K562 (cell line): Measurements from ENCODE around the gene MTHFS. TPM values are rescaled to one million over a fixed set of nuclear protein-coding genes. Genes with fewer than 3 reads are reported as not detected.

Source experiments
- ATAC-seq: fragments of 200-7000 bp; cut with Tn5 transposase; 3 replicates; pipeline ENCODE4 v1.9.1; 2020; ENCODE audit warnings: moderate library complexity
- BruUV-seq: library from RNA; stranded (reverse); fragments of 400-500 nt; replicated peaks from 2 replicates; lab custom pipeline; 2021; lab: Mats Ljungman, UMichigan
- CTCF ChIA-PET: fragments of 300-600 bp; formaldehyde crosslinking; extraction: SDS; loops from one replicate; lab custom pipeline; 2021; ENCODE audit warnings: low intra/inter-chr PET ratio; lab: Yijun Ruan, JAX
- POLR2A ChIA-PET: fragments of 300-600, 350-650 bp; sonication (Branson Sonifier 250); formaldehyde crosslinking; extraction: SDS; loops from one replicate; lab custom pipeline; 2021; ENCODE audit warnings: antibody characterized with exemption, inconsistent platforms; lab: Yijun Ruan, JAX
- DNase-seq, 4 experiments: peaks; one replicate each; pipeline versions ENCODE4 v3.0.0 to v3.0.0-alpha.2; 2011 to 2018; ENCODE audit warnings: low spot score in 3 of 4, mixed read lengths in 3 of 4; ENCODE audit errors: extremely low read depth in 1 of 4
- FAIRE-seq: peaks from 2 replicates; lab custom pipeline; 2011; peaks lifted over from hg19 to GRCh38; lab: Jason Lieb, UNC
- H2AFZ ChIP-seq: 2 replicates; pipeline ENCODE4 v1.6.0; 2011; ENCODE audit warnings: low read depth, low read length, control low read depth, inconsistent platforms
- H3K27ac ChIP-seq: fragments of 200-600 bp; 3 replicates; pipeline ENCODE4 v1.8.0; 2011; ENCODE audit warnings: low read depth, mild to moderate bottlenecking, control low read depth, inconsistent platforms, low read length, moderate library complexity, mixed read lengths; ENCODE audit errors: extremely low read depth
- H3K27me3 ChIP-seq, 2 experiments: fragments of 300-600 bp in 1 of 2; 2 replicates in 1 of 2; 3 replicates in 1 of 2; pipeline versions ENCODE4 v1.6.0 to v1.8.0; 2011; ENCODE audit warnings: inconsistent platforms in 2 of 2, low read length in 2 of 2, mild to moderate bottlenecking in 1 of 2, mixed read lengths in 1 of 2, moderate library complexity in 1 of 2; ENCODE audit not compliant: control insufficient read depth in 2 of 2, insufficient read depth in 2 of 2
- H3K36me3 ChIP-seq: fragments of 300-600 bp; 3 replicates; pipeline ENCODE4 v1.8.0; 2011; ENCODE audit warnings: mild to moderate bottlenecking, low read length, inconsistent platforms; ENCODE audit not compliant: control insufficient read depth, insufficient read depth
- H3K4me1 ChIP-seq, 2 experiments: fragments of 200-600 bp in 1 of 2; replicated peaks in 1 of 2; 2 replicates in 1 of 2; 3 replicates in 1 of 2; pipeline versions ENCODE4 v1.5.1 to v1.8.0; 2011; ENCODE audit warnings: inconsistent platforms in 2 of 2, low read length in 2 of 2, mild to moderate bottlenecking in 1 of 2, mixed read lengths in 1 of 2, moderate library complexity in 1 of 2; ENCODE audit not compliant: control insufficient read depth in 2 of 2, insufficient read depth in 2 of 2
- H3K4me2 ChIP-seq: 2 replicates; pipeline ENCODE4 v1.6.1; 2011; ENCODE audit warnings: low read length, control low read depth, inconsistent platforms, mixed read lengths; ENCODE audit not compliant: insufficient read depth
- H3K4me3 ChIP-seq: fragments of 200-600 bp; sonication (generic), shearing (Covaris generic); 2 replicates; pipeline ENCODE4 v1.5.1; 2016; ENCODE audit warnings: control low read depth, inconsistent platforms
- H3K79me2 ChIP-seq: fragments of 200-600 bp; 3 replicates; pipeline ENCODE4 v1.8.0; 2011; ENCODE audit warnings: low read length, inconsistent platforms; ENCODE audit not compliant: control insufficient read depth, insufficient read depth
- H3K9ac ChIP-seq, 2 experiments: 2 replicates each; pipeline versions ENCODE4 v1.6.0 to v1.6.1; 2011; ENCODE audit warnings: low read depth in 2 of 2, low read length in 2 of 2, control low read depth in 1 of 2, inconsistent platforms in 1 of 2, mild to moderate bottlenecking in 1 of 2, mixed read lengths in 1 of 2; ENCODE audit not compliant: insufficient read depth in 1 of 2
- H3K9me1 ChIP-seq: one replicate; pipeline ENCODE4 v1.6.0; 2011; ENCODE audit warnings: inconsistent platforms, mild to moderate bottlenecking, low read length, moderate library complexity; ENCODE audit not compliant: control insufficient read depth, insufficient read depth
- H3K9me3 ChIP-seq: replicated peaks from 2 replicates; pipeline ENCODE4 v1.5.1; 2011; ENCODE audit warnings: low read depth, low read length, inconsistent platforms; ENCODE audit not compliant: control insufficient read depth, insufficient read depth
- H4K20me1 ChIP-seq: replicated peaks from 2 replicates; pipeline ENCODE4 v1.6.1; 2011; ENCODE audit warnings: low read length, inconsistent platforms, mixed read lengths; ENCODE audit not compliant: control insufficient read depth, insufficient read depth
- BHLHE40 ChIP-seq: IDR thresholded peaks from 2 replicates; pipeline ENCODE4 v1.6.1; 2011; ENCODE audit warnings: low read length, improper control_type of control experiment
- HDAC3 ChIP-seq: fragments of 450-650 bp; IDR thresholded peaks from 2 replicates; pipeline ENCODE4 v1.6.1; 2018; ENCODE audit warnings: borderline replicate concordance, mild to moderate bottlenecking, moderate library complexity; ENCODE audit not compliant: partially characterized antibody
- SAP30 ChIP-seq: fragments of 200-600 bp; sonication (generic); IDR thresholded peaks from 2 replicates; pipeline ENCODE4 v1.6.1; 2012; ENCODE audit warnings: borderline replicate concordance, low read depth, mild to moderate bottlenecking, moderate library complexity, low read length, control low read depth, inconsistent platforms; ENCODE audit not compliant: insufficient read depth, poor library complexity, severe bottlenecking
- ZFP30 ChIP-seq: fragments of 250-450 bp; sonication (Bioruptor Pico); IDR thresholded peaks from 2 replicates; pipeline ENCODE4 v1.8.0; 2022; ENCODE audit warnings: moderate library complexity, mild to moderate bottlenecking, inconsistent platforms, borderline replicate concordance
- ZNF23 ChIP-seq: fragments of 250-450 bp; sonication (Bioruptor Pico); IDR thresholded peaks from 2 replicates; pipeline ENCODE4 v1.4.0; 2020; ENCODE audit warnings: mild to moderate bottlenecking
- ZNF316 ChIP-seq: fragments of 450-650 bp; IDR thresholded peaks from 2 replicates; pipeline ENCODE4 v1.6.1; 2016
- WGBS: fragments of 100-300 bp; shearing (Covaris generic); methylation state at CpG from one replicate; pipeline ENCODE4 v1.1.6; 2016; ENCODE audit warnings: low coverage, mixed read lengths; ENCODE audit not compliant: insufficient coverage; ENCODE audit errors: missing lambda C conversion rate; 5-methylcytosine and 5-hydroxymethylcytosine counted together
- in situ Hi-C: fragments of 300-500 bp; cut with MboI; formaldehyde crosslinking; loops from 4 replicates; pipeline ENCODE4 v1.15.0; 2018; ENCODE audit warnings: inconsistent platforms, mixed read lengths
- intact Hi-C: fragments of 100-400 bp; cut with micrococcal nuclease; formaldehyde crosslinking; loops from 2 replicates; pipeline ENCODE4 v1.14.2; 2022
- polyA plus RNA-seq, 8 experiments: library from polyadenylated mRNA; depleted of rRNA in 4 of 8; stranded (reverse) in 5 of 8; unstranded in 3 of 8; fragments of >200 nt; fragmentation: Nextera tagmentation in 2 of 8; fragmentation: Illumina TruSeq in 1 of 8; extraction: Ambion mirVana in 2 of 8; extraction: Trizol in 1 of 8; gene quantifications; 2 replicates each; pipeline versions ENCODE4 v1.2.1 to v1.2.3, GENCODE V29; 2011 to 2014; ENCODE audit warnings: inconsistent platforms in 1 of 8, missing spikeins in 1 of 8
- total RNA-seq, 7 experiments: library from RNA; depleted of rRNA in 6 of 7; stranded (reverse); fragments of >200 nt in 6 of 7; fragmentation: Illumina TruSeq in 2 of 7; extraction: Trizol in 2 of 7; gene quantifications; 2 replicates each; pipeline versions ENCODE4 v1.2.1 to v1.2.3, GENCODE V29; 2011 to 2021; ENCODE audit warnings: low replicate concordance in 1 of 7
- TF ChIP-seq, protein P1 (sequence below), 3 experiments: IDR thresholded peaks in 2 of 3; conservative IDR thresholded peaks in 1 of 3; 2 replicates each; pipeline ENCODE4 v1.5.1; 2011 to 2012; ENCODE audit warnings: low read length in 3 of 3, mild to moderate bottlenecking in 3 of 3, control low read depth in 2 of 3, improper control_type of control experiment in 1 of 3, inconsistent platforms in 1 of 3, low read depth in 1 of 3, mixed read lengths in 1 of 3, moderate library complexity in 1 of 3; ENCODE audit not compliant: insufficient read depth in 2 of 3
- TF ChIP-seq, protein P2 (sequence below), 2 experiments: fragments of 250-450 bp in 1 of 2; fragments of 450-650 bp in 1 of 2; sonication (Bioruptor Pico) in 1 of 2; IDR thresholded peaks; 2 replicates each; pipeline versions ENCODE4 v1.6.1 to v1.8.0; 2016 to 2021; ENCODE audit warnings: mild to moderate bottlenecking in 2 of 2, moderate library complexity in 2 of 2, missing compliant biosample characterization in 1 of 2, missing genetic modification characterization in 1 of 2

MTHFS gene
- total and polyA plus RNA-seq, 9 of the 15 experiments (the other 6 are each of a cell fraction or from before 2014, with no cell fraction given): 17.8 to 79.3 (median 41.7) TPM

DNA sequence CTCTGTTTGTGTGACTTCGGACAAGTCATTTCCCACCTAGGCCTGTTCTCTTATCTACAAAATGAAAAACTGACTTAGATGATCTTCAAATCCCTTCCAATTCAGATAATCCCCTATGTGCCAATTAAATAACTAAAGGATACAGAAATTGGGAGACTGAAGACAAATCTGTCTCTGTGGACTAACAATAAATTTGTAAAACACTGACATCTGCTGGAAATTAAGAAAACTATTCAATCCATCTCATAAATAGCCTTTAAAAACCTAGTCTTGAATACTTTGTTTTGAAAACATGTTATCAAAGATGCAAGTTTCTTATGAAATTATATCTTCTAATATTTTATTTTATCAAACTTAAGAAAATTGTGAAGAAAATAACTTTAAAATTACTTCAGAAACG is 38.3 kb downstream of the MTHFS start:
- Histone ChIP-seq H3K4me2 (no peak overlapping the region), H3K9me1 (no peaks in the 10 kb centered on the region), H3K9ac (no peak overlapping the region), H3K4me3 (no peak overlapping the region)
- TF ChIP-seq ZNF23 (CRISPR knock-in tag) (no peak), BHLHE40 (no peak), ZNF316 (no peak), ZFP30 (CRISPR knock-in tag) (no peak), HDAC3 (no peak), SAP30 (no peak)
- TF ChIP-seq, protein P1, sequence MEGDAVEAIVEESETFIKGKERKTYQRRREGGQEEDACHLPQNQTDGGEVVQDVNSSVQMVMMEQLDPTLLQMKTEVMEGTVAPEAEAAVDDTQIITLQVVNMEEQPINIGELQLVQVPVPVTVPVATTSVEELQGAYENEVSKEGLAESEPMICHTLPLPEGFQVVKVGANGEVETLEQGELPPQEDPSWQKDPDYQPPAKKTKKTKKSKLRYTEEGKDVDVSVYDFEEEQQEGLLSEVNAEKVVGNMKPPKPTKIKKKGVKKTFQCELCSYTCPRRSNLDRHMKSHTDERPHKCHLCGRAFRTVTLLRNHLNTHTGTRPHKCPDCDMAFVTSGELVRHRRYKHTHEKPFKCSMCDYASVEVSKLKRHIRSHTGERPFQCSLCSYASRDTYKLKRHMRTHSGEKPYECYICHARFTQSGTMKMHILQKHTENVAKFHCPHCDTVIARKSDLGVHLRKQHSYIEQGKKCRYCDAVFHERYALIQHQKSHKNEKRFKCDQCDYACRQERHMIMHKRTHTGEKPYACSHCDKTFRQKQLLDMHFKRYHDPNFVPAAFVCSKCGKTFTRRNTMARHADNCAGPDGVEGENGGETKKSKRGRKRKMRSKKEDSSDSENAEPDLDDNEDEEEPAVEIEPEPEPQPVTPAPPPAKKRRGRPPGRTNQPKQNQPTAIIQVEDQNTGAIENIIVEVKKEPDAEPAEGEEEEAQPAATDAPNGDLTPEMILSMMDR (IDR thresholded peaks at IDR 0.05 in 2 of 3, conservative IDR thresholded peaks at IDR 0.05 in 1 of 3; ENCODE audit: insufficient read depth in 2 of 3, low read depth in 1 of 3, low read length in 3 of 3): peak in 1 of 3 experiments; percentile 33; a peak in 2 of 6 replicates
- TF ChIP-seq, protein P2, sequence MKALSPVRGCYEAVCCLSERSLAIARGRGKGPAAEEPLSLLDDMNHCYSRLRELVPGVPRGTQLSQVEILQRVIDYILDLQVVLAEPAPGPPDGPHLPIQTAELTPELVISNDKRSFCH (CRISPR knock-in tag; IDR thresholded peaks at IDR 0.05): no peak
- TF ChIP-seq, protein P2 (tag; IDR thresholded peaks at IDR 0.05): no peak
- TF ChIP-seq, all 486 proteins: peak for 1
- Histone ChIP-seq H3K79me2 (0 out of 3 replicates have a peak, but pooled peaks cover under 1% of the 10 kb centered on the region), H3K9me3 (no peaks in the 10 kb centered on the region), H3K27me3 (no peaks in the 10 kb centered on the region), H3K36me3 (peaks cover 20% of the 10 kb centered on the region), H4K20me1 (no peaks in the 10 kb centered on the region), H3K4me1 (peaks cover 0 to 2% of the 10 kb centered on the region in 2 experiments; a peak in 1 of 5 replicates), H2AFZ (no peak overlapping the region), H3K27ac (no peak overlapping the region)
- WGBS: 50% methylated on average over 2 of the region's 2 CpGs
- POLR2A ChIA-PET: no interaction called here
- BruUV-seq: no TSS peak
- no peak for DNase-seq
- in situ Hi-C loops: no loop called here
- no peak for ATAC-seq
- intact Hi-C loops: loop anchor here (10.0 kb wide), 1 partner anchor 254 kb away; no protein-coding TSS in a partner anchor
- no peak for FAIRE-seq
- CTCF ChIA-PET: interaction anchor here (0.6 to 1.2 kb wide), 2 partner anchors 265 to 518 kb away, joined by 3 read pairs; no protein-coding TSS in a partner anchor
